Small intestine (tissue), 7 donors: ENCODE measurements around the gene SERTM2. TPM values are rescaled to one million over a fixed set of nuclear protein-coding genes. Genes with fewer than 3 reads are reported as not detected.
"Not testable (repeated sequence)": the region's sequence is repeated elsewhere in the genome, so short reads cannot be mapped to it uniquely, and the experiment has no call there.

Experiments used
- DNase-seq, 2 donors: peaks; one replicate each; pipeline versions ENCODE4 v3.0.0 to v3.0.0-alpha.2; 2013
- FAIRE-seq: peaks from 2 replicates; lab custom pipeline; 2012; peaks lifted over from hg19 to GRCh38; lab: Jason Lieb, UNC
- H3K27ac ChIP-seq, 3 donors: one replicate each; pipeline ENCODE4 v1.5.1; 2013; ENCODE audit warnings: low read length in 2 of 3, mild to moderate bottlenecking in 2 of 3, control low read depth in 1 of 3, inconsistent platforms in 1 of 3, low read depth in 1 of 3, moderate library complexity in 1 of 3
- H3K27me3 ChIP-seq, 3 donors: one replicate each; pipeline ENCODE4 v1.6.1; 2013; ENCODE audit warnings: low read length in 3 of 3, inconsistent platforms in 1 of 3; ENCODE audit not compliant: control insufficient read depth in 3 of 3, insufficient read depth in 3 of 3
- H3K36me3 ChIP-seq, 3 donors: one replicate each; pipeline ENCODE4 v1.6.1; 2013; ENCODE audit warnings: low read length in 3 of 3, inconsistent platforms in 1 of 3, low read depth in 1 of 3, mild to moderate bottlenecking in 1 of 3, moderate library complexity in 1 of 3; ENCODE audit not compliant: control insufficient read depth in 3 of 3, insufficient read depth in 2 of 3
- H3K4me1 ChIP-seq, 3 donors: one replicate each; pipeline ENCODE4 v1.6.1; 2013; ENCODE audit warnings: low read length in 2 of 3, inconsistent platforms in 1 of 3, low read depth in 1 of 3, mild to moderate bottlenecking in 1 of 3, moderate library complexity in 1 of 3; ENCODE audit not compliant: control insufficient read depth in 3 of 3, insufficient read depth in 2 of 3
- H3K4me3 ChIP-seq, 3 donors: one replicate each; pipeline ENCODE4 v1.5.1; 2013; ENCODE audit warnings: low read length in 3 of 3, control low read depth in 1 of 3, inconsistent platforms in 1 of 3, low read depth in 1 of 3, mild to moderate bottlenecking in 1 of 3, moderate library complexity in 1 of 3
- H3K9me3 ChIP-seq, 2 donors: one replicate each; pipeline ENCODE4 v1.6.1; 2013; ENCODE audit warnings: low read depth in 1 of 2, low read length in 1 of 2; ENCODE audit not compliant: control insufficient read depth in 2 of 2, insufficient read depth in 1 of 2
- WGBS, 3 donors: extraction: QIAGEN DNeasy Blood & Tissue Kit; methylation state at CpG; one replicate each; pipeline ENCODE4 v1.1.7; 2013; 5-methylcytosine and 5-hydroxymethylcytosine counted together
- polyA plus RNA-seq, 4 donors: library from polyadenylated mRNA; stranded (reverse) in 3 of 4; unstranded in 1 of 4; fragments of 200-250 nt in 3 of 4; fragments of 120-200 nt in 1 of 4; gene quantifications; one replicate each; pipeline versions ENCODE4 v1.2.1 to v1.2.3, GENCODE V29; 2013
- donor health status: healthy with polysubstance abuse.
- donor health status: control.
- donor health status: control.
- donor health status: Bipolar disorder and iron deficiency.
- donor health status: healthy.

SERTM2 gene
- polyA plus RNA-seq, 4 donors: 0.03 TPM; not detected in 2

DNA sequence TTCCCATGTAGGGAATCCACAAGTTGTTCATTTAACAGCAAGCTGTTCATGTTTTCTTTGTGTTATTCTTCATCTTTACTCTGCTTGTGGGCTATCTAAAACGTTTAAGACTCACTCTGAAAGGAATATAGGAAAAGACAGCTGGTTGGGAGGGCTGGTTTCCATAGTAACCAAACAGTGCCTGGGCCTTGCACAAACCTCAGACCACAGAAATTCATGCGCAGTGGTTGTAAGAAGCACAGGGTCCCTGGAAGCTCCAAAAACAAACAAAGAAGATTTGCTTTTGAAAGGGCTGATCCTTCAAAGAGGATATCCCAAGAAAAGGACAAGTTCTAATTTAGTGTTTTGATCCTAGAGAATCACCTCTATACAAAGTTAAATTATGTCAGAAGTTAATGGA, 7.8 kb downstream of the SERTM2 start:
- Histone ChIP-seq H3K36me3 (no peaks in the 10 kb centered on the region), H3K4me3 (no peak overlapping the region), H3K27ac (no peak overlapping the region), H3K9me3 (no peaks in the 10 kb centered on the region), H3K27me3 (peaks cover 0 to 3% (median 0%) of the 10 kb centered on the region in 3 donors), H3K4me1 (no peaks in the 10 kb centered on the region)
- DNase-seq (peak in 1 of 2 donors; percentile 12), FAIRE-seq (no peak)
- 11 to 19% (median 17%) methylated on average over 2 of the region's 2 CpGs for WGBS, 3 donors

DNA sequence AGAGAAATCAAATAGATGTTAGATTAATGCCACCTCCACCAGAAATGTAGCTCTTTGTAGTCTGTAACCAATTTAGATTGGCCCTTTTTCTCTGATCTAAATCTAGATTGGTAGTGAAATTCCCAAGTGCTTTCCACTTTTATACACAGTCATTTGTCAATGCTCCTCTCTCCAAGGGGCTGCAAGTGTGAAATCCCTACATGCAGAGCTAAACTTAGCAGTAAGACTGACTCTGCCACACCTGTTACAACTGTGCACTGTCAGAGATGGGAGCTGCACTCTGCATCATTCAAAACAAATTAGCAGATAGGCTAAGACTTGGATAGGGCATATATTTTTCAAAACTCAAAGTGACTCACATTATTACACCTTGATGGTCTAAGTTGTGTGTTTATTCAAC, 9.1 kb downstream of the SERTM2 start:
- DNase-seq (no peak), FAIRE-seq (no peak)
- Histone ChIP-seq H3K4me3 (no peak overlapping the region), H3K4me1 (no peaks in the 10 kb centered on the region), H3K36me3 (no peaks in the 10 kb centered on the region), H3K27ac (no peak overlapping the region), H3K9me3 (no peaks in the 10 kb centered on the region), H3K27me3 (no peaks in the 10 kb centered on the region)

GRCh38 chrX:111521169-111521568, 9.7 kb downstream of the SERTM2 start:
- Histone ChIP-seq H3K27ac (no peak overlapping the region), H3K4me1 (no peaks in the 10 kb centered on the region), H3K27me3 (no peaks in the 10 kb centered on the region), H3K36me3 (no peaks in the 10 kb centered on the region), H3K9me3 (no peaks in the 10 kb centered on the region), H3K4me3 (no peak overlapping the region)
- DNase-seq (no peak), FAIRE-seq (no peak)
- 48 to 65% (median 50%) methylated on average over 1 of the region's 1 CpG for WGBS, 3 donors

- FAIRE-seq: no peak
Measured at GRCh38 chrX:111543212-111543741, 31.8 kb downstream of the SERTM2 start.

DNA sequence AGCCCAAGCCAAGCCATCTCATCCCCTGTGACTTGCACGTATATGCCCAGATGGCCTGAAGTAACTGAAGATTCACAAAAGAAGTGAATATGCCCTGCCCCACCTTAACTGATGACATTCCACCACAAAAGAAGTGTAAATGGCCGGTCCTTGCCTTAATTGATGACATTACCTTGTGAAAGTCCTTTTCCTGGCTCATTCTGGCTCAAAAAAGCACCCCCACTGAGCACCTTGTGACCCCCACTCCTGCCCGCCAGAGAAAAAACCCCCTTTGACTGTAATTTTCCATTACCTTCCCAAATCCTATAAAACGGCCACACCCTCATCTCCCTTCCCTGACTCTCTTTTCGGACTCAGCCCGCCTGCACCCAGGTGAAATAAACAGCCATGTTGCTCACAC, 37.8 kb downstream of the SERTM2 start:
- not testable (repeated sequence) for FAIRE-seq, H3K36me3 ChIP-seq

More at GRCh38 chrX:111543212-111543741, 31.8 kb downstream of the SERTM2 start:
- Histone ChIP-seq H3K27me3 (no peaks in the 10 kb centered on the region), H3K4me1 (no peaks in the 10 kb centered on the region), H3K36me3 (no peaks in the 10 kb centered on the region), H3K27ac (no peak overlapping the region), H3K4me3 (no peak overlapping the region), H3K9me3 (no peaks in the 10 kb centered on the region)
- no peak for DNase-seq
- 50 to 82% (median 64%) methylated on average over 3 of the region's 3 CpGs for WGBS, 3 donors

GRCh38 chrX:111555406-111555958, 44.0 kb downstream of the SERTM2 start:
- H3K4me1 ChIP-seq: no peaks in the 10 kb centered on the region
- no peak overlapping the region for H3K4me3 ChIP-seq
- 41 to 48% (median 48%) methylated on average over 2 of the region's 2 CpGs for WGBS, 3 donors
- no peaks in the 10 kb centered on the region for H3K36me3 ChIP-seq
- H3K27me3 ChIP-seq: no peaks in the 10 kb centered on the region
- no peak for FAIRE-seq
- no peaks in the 10 kb centered on the region for H3K9me3 ChIP-seq
- no peak for DNase-seq
- no peak overlapping the region for H3K27ac ChIP-seq

More for the DNA sequence above, 37.8 kb downstream of the SERTM2 start:
- DNase-seq, H3K9me3 ChIP-seq, H3K4me3 ChIP-seq, H3K27ac ChIP-seq, H3K4me1 ChIP-seq, H3K27me3 ChIP-seq: not testable (repeated sequence)
- WGBS, 3 donors: 38 to 76% (median 46%) methylated on average over 6 of the region's 6 CpGs

DNA sequence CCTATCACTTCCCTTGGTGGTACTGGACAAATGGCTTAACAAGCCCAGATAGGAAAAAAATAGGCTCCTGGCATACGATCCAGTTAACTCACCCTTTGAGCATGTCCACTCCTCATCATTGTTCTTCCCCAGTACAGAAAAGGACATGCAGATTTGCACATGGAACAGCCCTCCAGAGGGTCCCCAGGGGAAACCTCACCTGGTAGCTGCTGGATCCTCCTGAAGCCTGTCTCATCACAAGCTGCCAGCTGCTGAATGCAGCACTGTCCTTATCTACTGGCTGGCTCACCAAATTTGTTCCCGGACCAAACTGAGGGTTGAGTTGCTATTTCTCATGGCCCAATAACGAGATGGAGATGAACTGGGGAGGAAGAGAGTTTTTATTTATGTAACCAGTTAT, 49.4 kb downstream of the SERTM2 start:
- H3K4me1 ChIP-seq: no peaks in the 10 kb centered on the region
- H3K27ac ChIP-seq: no peak overlapping the region
- WGBS, 3 donors: 18 to 46% (median 45%) methylated on average over 3 of the region's 3 CpGs
- FAIRE-seq (no peak), DNase-seq (no peak)
- no peaks in the 10 kb centered on the region for H3K36me3 ChIP-seq
- H3K4me3 ChIP-seq: no peak overlapping the region
- H3K9me3 ChIP-seq: no peaks in the 10 kb centered on the region
- H3K27me3 ChIP-seq: no peaks in the 10 kb centered on the region

DNA sequence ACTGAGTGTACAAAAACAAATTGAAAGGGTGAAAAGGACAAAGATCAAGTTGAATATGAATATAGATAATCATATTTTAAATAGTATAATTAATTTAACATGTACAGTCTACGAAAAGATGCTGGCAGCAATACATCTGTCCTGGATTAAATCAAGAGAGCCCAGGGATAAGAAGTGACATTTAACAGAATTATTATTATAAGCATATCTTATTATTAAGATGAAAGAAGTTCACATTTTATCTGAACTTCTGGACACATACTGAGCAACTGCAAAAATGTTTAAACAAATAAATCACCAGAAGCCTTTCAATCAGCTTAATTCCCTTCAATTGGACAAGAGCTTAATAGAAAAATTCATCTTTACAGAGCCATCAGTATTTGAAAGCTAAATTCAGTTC, 50.4 kb downstream of the SERTM2 start:
- H3K4me1 ChIP-seq: no peaks in the 10 kb centered on the region
- no peak overlapping the region for H3K27ac ChIP-seq
- no peak overlapping the region for H3K4me3 ChIP-seq
- H3K36me3 ChIP-seq: no peaks in the 10 kb centered on the region
- H3K27me3 ChIP-seq: no peaks in the 10 kb centered on the region
- DNase-seq (no peak), FAIRE-seq (no peak)
- 37 to 71% (median 59%) methylated on average over 1 of the region's 1 CpG for WGBS, 3 donors
- no peaks in the 10 kb centered on the region for H3K9me3 ChIP-seq
